ENCODE measurements around the gene SAMD4A.

Gene SAMD4A

DNA sequence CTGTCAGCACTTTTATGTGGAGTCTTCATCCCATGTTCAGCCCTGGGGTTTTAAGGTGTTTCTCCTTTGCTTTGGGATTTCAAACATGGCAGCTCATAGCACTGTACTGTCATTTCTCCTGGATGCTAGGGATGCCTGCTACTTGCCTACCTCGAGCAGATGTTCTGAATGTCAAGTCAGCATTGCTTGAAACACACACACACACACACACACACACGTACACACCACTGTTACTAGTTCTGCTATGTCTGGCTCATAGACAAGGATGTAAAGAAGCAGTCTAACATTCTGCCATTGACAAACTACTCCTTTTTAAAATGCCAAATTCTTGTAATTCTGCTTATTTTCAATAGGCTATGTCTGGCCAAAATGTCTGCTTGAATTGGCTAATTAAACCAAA is 72.7 kb downstream of the SAMD4A start:
- POLR2A ChIA-PET = no interaction called here
- CTCF ChIA-PET = no interaction called here
- TF ChIP-seq SUZ12 (IDR thresholded peaks at IDR 0.05) = no peak
- no peak for TF ChIP-seq L3MBTL2 (conservative IDR thresholded peaks at IDR 0.05)
- TF ChIP-seq ELF4 (IDR thresholded peaks at IDR 0.05) = no peak
- TF ChIP-seq FOXM1 (IDR thresholded peaks at IDR 0.05; ENCODE audit: borderline replicate concordance) = no peak
- TF ChIP-seq ZNF384 (IDR thresholded peaks at IDR 0.05) = no peak
- no peak for TF ChIP-seq SP1 (IDR thresholded peaks at IDR 0.05)
- TF ChIP-seq PKNOX1 (IDR thresholded peaks at IDR 0.05) = no peak
- no peak for TF ChIP-seq ARNT (IDR thresholded peaks at IDR 0.05)
- TF ChIP-seq CTBP1 (IDR thresholded peaks at IDR 0.05; ENCODE audit: borderline replicate concordance) = no peak
- TF ChIP-seq LEF1 (IDR thresholded peaks at IDR 0.05; ENCODE audit: borderline replicate concordance) = no peak
- TF ChIP-seq NFRKB (IDR thresholded peaks at IDR 0.05) = no peak
- TF ChIP-seq TARDBP (IDR thresholded peaks at IDR 0.05) = no peak
- TF ChIP-seq BHLHE40 (IDR thresholded peaks at IDR 0.05; ENCODE audit: borderline replicate concordance) = no peak
- no peak for TF ChIP-seq FOXA1 (IDR thresholded peaks at IDR 0.05)
- no peak for TF ChIP-seq HDGF (IDR thresholded peaks at IDR 0.05; ENCODE audit: borderline replicate concordance)
- DNase-seq (ENCODE audit: extremely low spot score) = no peak

DNA sequence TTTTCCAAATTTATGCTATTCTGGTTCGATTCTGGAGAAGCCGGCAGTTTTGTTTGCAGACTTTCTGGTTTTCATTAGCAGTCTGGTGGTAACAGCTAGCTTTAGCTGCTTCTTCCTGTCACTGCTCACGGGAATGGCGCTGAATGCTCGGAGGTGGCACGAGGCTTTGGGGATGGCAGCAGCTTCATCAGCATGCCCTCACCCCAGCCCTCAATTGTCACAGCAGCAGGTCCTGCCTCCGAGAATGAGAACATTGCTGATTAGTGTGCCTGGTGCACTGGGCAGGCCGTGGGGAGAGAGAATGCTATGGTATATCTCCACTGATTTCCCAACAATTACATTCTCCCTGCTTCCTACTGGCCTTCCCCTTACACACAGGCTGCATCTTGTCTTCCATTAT is 73.6 kb downstream of the SAMD4A start:
- no peak for DNase-seq (ENCODE audit: extremely low spot score)
- no peak for TF ChIP-seq SUZ12 (IDR thresholded peaks at IDR 0.05)
- POLR2A ChIA-PET = no interaction called here
- CTCF ChIA-PET = interaction anchor here (0.8 kb wide), 1 partner anchor 1404 kb away, joined by 4 read pairs; no protein-coding TSS in a partner anchor

- no peak for DNase-seq (ENCODE audit: extremely low spot score)
- ChIA-PET CTCF (interaction anchor here (0.9 to 1.7 kb wide), 4 partner anchors 9 to 78 kb away, joined by 5 to 11 read pairs (median 6); no protein-coding TSS in a partner anchor), POLR2A (no interaction called here)
- TF ChIP-seq FOXK2 (IDR thresholded peaks at IDR 0.05) (no peak), NFRKB (IDR thresholded peaks at IDR 0.05) (no peak), HDGF (IDR thresholded peaks at IDR 0.05; ENCODE audit: borderline replicate concordance) (no peak), FOXM1 (IDR thresholded peaks at IDR 0.05; ENCODE audit: borderline replicate concordance) (no peak), ELF4 (IDR thresholded peaks at IDR 0.05) (no peak), BHLHE40 (IDR thresholded peaks at IDR 0.05; ENCODE audit: borderline replicate concordance) (no peak), ZNF384 (IDR thresholded peaks at IDR 0.05) (no peak), TARDBP (IDR thresholded peaks at IDR 0.05) (no peak), LEF1 (IDR thresholded peaks at IDR 0.05; ENCODE audit: borderline replicate concordance) (no peak), SUZ12 (IDR thresholded peaks at IDR 0.05) (no peak), L3MBTL2 (conservative IDR thresholded peaks at IDR 0.05) (no peak), SP1 (IDR thresholded peaks at IDR 0.05) (no peak), PKNOX1 (IDR thresholded peaks at IDR 0.05) (no peak), CTBP1 (IDR thresholded peaks at IDR 0.05; ENCODE audit: borderline replicate concordance) (no peak), FOXA1 (IDR thresholded peaks at IDR 0.05) (no peak)
Observed at GRCh38 chr14:54642121-54642520, 75.2 kb downstream of the SAMD4A start.

- ChIA-PET CTCF (interaction anchor here (0.6 to 1.7 kb wide), 7 partner anchors 10 to 202 kb away, joined by 3 to 11 read pairs (median 5); no protein-coding TSS in a partner anchor), POLR2A (interaction anchor here (0.8 to 1.9 kb wide), 3 partner anchors 76 to 77 kb away, joined by 3 to 5 read pairs (median 3); partner anchors contain the start of gene SAMD4A)
- no peak for DNase-seq (ENCODE audit: extremely low spot score)
- no peak for TF ChIP-seq PKNOX1 (IDR thresholded peaks at IDR 0.05)
- TF ChIP-seq SUZ12 (IDR thresholded peaks at IDR 0.05) = no peak
- no peak for TF ChIP-seq TARDBP (IDR thresholded peaks at IDR 0.05)
Observed at GRCh38 chr14:54642801-54643695, 76.1 kb downstream of the SAMD4A start.

DNA sequence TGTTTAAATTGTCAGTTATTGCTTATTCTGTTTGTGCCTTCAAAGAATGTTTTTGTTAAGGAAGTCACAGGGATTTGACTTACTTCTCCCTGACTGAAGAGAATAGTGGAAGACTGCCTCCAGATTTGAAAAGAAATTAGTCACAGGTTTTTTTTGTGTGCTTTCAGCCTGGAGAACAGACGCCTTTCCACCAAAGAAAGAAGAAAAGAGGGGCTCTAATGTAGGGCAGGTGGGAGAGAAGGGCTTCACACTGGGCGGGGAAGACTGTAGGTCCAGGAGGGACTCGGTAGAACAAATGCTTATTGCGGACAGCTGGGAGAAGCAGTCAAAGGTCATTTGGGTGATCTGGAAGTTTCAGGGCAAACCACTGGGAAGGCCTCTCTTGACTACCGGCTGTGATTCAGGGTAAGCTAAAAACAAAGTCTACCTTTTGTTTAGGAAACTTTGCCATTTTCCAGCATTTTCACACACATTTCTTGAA is 76.8 kb downstream of the SAMD4A start:
- no peak for DNase-seq (ENCODE audit: extremely low spot score)
- ChIA-PET CTCF (interaction anchor here (0.6 to 1.7 kb wide), 6 partner anchors 10 to 203 kb away, joined by 3 to 11 read pairs (median 5); no protein-coding TSS in a partner anchor), POLR2A (interaction anchor here (1.1 to 1.9 kb wide), 2 partner anchors 77 to 78 kb away, joined by 3 to 5 read pairs; partner anchors contain the start of gene SAMD4A)
- TF ChIP-seq PKNOX1 (IDR thresholded peaks at IDR 0.05) (no peak), ZNF384 (IDR thresholded peaks at IDR 0.05) (no peak), CTBP1 (IDR thresholded peaks at IDR 0.05; ENCODE audit: borderline replicate concordance) (no peak), HDGF (IDR thresholded peaks at IDR 0.05; ENCODE audit: borderline replicate concordance) (no peak), NFRKB (IDR thresholded peaks at IDR 0.05) (no peak), FOXK2 (IDR thresholded peaks at IDR 0.05) (no peak), FOXM1 (IDR thresholded peaks at IDR 0.05; ENCODE audit: borderline replicate concordance) (no peak), ELF4 (IDR thresholded peaks at IDR 0.05) (no peak), L3MBTL2 (conservative IDR thresholded peaks at IDR 0.05) (no peak), LEF1 (IDR thresholded peaks at IDR 0.05; ENCODE audit: borderline replicate concordance) (no peak), TARDBP (IDR thresholded peaks at IDR 0.05) (no peak), SUZ12 (IDR thresholded peaks at IDR 0.05) (no peak), ARNT (IDR thresholded peaks at IDR 0.05) (no peak), BHLHE40 (IDR thresholded peaks at IDR 0.05; ENCODE audit: borderline replicate concordance) (no peak)

Data from HEK293T (cell line).